GM19324 (cell line): ENCODE data around the gene LAMB4.

Experiments used
- ATAC-seq: cut with Tn5 transposase; IDR thresholded peaks from one replicate; pipeline ENCODE4 v1.9.1; 2021; ENCODE audit warnings: mild to moderate bottlenecking, moderate library complexity; ENCODE audit not compliant: unreplicated experiment, low FRiP score

The LAMB4 gene

GRCh38 chr7:108142675-108143259, 12.6 kb upstream of the LAMB4 start:
- no peak for ATAC-seq

GRCh38 chr7:108142180-108142579, 12.0 kb upstream of the LAMB4 start:
- ATAC-seq: no peak

GRCh38 chr7:108140671-108141070, 10.5 kb upstream of the LAMB4 start:
- no peak for ATAC-seq

DNA sequence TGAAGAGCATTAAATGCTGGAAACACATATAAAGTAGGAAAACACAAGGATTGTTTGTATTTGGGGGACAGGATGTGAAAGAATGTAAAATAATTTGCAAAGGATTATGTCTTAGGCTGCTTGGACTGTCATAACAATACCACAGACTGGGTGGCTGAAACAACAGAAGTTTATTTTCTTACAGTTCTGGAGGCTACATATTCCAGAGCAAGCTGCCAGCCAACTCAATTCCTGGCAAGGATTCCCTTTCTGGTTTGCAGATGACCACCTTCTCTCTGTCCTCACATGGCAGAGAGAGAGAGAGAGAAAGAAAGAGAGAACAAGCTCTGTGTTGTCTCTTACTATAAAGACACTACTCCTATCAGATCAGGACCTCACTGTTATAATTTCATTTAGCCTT, 8.8 kb upstream of the LAMB4 start:
- ATAC-seq: no peak

GRCh38 chr7:108137993-108138392, 7.8 kb upstream of the LAMB4 start:
- no peak for ATAC-seq

DNA sequence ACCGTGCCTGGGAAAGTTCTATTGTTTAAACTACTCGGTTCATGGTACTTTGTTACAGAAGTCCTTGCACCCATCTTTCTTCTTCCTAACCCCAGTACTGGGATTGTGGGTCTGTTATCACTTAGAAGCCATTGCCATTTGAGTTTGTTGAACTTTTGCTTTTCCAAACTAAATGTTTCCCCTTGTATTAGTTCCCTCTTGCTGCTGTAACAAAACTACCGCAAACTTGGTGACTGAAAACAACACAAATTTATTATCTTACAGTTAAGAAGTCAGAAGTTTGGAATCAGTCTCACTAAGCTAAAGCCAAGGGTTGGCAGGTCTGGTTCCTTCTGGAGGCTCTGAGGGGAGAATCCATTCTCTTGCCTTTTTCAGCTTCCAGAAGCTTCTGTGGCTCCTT, 6.9 kb upstream of the LAMB4 start:
- ATAC-seq: no peak

DNA sequence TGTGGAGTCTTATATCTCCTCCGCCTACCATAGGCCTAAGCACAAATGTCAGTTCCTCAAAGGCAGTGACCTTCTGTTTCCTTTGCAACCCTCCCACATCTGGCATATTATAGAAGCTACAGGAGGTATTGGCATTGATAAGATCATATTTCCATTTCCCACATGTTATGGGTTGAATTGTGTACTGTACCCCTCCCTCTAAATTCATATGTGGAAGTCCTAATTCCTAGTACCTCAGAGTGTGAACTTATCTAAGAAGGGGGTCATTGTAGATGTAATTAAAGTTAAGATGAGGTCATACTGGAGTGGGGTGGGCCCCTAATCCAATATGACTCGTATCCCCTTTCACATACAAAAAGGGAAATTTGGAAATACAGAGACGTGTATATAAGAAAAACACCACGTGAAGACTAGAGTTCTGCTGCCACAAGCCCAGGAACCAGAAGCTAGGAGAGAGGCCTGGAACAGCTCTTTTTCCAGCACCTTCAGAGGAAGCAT, 6.1 kb upstream of the LAMB4 start:
- ATAC-seq: peak; percentile 35

GRCh38 chr7:108135446-108136190, 5.5 kb upstream of the LAMB4 start:
- ATAC-seq: peak; percentile 95

GRCh38 chr7:108134486-108134885, 4.3 kb upstream of the LAMB4 start:
- ATAC-seq: no peak

DNA sequence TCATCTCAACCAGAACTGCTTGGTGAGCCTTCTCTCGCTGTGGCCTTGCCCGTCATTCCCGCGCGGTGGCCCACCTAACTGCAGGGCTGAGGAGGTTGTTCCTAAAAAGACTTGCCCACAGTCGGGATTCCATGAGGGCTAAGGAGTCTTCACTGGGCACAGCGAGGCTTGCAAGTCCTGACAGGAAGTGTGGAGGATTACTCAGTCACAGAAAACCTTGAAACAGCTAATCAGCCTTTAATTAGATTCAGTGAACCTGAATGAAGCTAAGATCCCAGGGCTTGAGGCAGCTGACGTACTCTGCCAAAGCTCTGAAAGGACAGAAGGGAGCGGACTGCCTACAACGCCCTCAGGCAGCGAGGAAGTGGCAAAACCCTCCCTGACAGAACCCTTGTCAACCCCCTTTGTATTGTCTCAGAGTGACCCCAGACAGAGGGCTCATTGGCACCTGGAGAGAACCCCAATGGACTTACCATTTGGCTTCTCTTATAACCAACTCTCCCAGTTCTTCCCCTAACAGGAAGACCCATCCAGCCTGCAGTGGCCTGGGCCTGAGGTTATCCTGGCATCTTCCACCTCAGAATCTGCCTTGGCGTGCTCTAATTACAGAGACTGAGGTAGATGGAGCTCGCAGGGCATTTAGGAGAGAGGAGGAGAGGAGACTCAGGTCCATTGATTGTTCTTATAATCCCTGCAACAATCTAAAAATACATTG, 2.5 kb upstream of the LAMB4 start:
- ATAC-seq: no peak

DNA sequence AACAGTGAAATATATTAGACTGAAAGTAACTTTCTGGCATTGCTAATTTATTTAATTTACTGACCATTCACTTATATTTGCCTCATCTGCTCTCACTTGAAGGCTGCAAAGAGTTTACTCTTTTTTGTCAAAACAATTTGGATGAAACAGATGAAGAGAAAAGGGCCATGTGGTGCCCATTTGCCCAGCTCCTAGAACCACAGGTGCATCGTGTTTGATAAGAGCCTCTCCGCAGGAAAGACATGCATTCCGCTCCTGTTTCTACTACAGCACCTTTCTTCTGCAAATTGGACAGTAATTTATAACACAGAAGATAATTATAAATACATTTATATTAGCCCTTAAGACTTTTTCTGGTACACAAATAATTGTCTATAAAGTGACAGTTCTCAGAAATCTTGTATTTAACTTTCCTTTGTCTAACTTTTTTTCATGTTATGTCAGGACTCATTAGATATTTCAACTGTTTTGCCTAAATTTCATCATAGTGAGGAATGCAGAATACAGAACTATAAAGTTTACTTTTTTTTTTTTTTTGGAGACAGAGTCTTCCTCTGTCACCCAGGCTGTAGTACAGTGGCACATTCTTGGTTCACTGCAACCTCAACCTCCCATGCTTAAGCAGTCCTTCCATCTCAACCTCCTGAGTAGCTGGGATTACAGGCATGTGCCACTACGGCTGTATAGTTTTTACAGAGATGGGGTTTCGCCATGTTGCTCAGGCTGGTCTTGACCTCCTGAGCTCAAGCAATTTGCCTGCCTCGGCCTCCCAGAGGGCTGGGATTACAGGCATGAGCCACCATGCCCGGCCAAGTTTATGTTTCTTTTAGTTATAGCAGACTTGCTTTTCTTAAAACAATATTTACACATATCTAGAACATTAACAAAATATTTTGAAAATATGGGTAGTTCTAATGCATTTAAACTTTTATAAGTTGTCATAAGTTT, 869 bp downstream of the LAMB4 start:
- no peak for ATAC-seq

GRCh38 chr7:108128514-108128913, 1.6 kb downstream of the LAMB4 start:
- no peak for ATAC-seq

DNA sequence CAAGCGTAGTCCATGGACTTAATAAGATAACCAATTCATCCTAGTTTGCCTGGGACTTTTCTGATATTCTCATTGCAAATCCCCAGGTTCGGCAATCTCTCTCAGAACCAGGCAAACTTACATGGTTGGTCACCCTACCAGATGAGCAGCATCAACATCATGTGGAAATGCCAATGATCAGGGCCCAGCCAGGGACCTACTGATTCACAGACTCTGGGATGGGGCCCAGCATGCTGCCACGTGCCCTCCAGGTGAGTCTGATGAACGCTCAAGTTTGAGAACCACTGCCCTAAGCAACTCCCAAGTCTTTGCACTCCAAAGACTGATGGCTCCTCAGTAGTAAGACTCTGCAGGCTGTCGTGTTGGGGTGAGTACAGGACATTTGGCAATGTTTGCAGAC, 2.7 kb downstream of the LAMB4 start:
- no peak for ATAC-seq

DNA sequence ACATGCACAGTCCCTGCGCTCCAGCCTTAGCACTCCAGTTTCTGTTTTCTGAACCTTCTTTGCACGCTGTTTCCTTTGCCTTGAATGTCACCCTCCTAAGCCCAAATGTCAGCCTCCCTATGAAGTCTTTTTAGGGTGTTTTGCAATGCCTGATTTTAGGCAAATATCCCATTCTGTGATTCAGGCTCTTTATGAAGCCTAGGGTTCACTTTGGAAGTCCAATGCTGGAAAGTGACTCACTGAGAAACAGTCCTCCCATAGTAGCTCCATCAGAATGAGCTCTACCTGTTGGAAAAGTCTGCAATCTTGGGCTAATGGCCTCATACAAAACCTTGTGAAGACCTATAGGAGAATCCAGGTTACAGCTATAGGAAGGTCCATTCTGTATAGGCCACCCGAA, 5.3 kb downstream of the LAMB4 start:
- ATAC-seq: no peak

GRCh38 chr7:108122181-108122580, 8.0 kb downstream of the LAMB4 start:
- no peak for ATAC-seq

GRCh38 chr7:108120933-108121332, 9.2 kb downstream of the LAMB4 start:
- ATAC-seq: no peak

DNA sequence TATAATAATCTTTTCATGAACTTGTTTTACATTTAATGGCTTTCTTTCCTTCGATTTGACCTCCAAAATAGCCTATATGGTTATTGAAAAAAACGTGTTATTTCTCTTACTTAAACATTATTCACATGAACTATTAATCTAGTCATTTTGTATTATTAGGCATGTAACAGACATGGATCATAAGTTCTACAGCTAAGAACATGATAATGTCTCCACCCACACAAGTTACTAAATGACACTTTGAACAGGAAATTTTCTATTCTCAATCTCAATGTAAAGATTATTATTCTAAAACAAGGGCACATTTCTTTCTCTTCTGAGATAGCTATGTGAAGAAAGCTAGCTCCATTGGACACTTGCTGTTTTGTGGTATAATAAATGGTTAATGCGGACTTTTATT, 10.0 kb downstream of the LAMB4 start:
- ATAC-seq: no peak

- no peak for ATAC-seq
Measured at GRCh38 chr7:108118959-108119358, 11.2 kb downstream of the LAMB4 start.

DNA sequence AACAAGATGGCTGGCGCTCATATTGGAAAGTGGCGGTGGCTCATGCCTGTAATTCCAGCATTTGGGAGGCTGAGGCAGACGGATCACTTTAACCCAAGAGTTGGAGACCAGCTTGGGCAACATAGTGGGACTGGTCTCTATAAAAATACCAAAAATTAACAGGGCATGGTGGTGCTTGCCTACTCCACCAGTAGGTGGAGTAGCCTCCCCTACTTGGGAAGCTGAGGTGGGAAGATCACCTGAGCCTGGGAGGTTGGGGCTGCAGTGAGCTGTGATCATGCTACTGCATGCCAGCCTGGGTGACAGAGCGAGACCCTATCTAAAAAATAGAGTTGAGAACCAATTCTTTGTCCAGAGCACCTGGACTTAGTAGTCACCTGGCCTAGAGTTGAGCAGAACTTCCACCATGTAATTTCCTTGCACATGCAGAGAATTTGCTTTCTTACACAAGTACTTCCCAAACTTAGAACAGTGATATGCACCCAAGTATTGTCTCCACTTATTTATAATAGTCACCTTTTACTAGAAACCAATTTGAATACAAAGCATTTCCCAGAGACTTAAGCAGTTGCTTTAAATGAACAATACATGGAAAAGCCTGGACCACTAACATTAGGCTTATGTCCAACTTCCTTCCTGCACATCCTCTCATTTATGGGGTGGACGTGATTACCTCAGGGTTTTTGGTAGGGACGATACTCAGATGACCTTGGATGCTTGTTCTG, 15.9 kb downstream of the LAMB4 start:
- peak; percentile 77 for ATAC-seq

- no peak for ATAC-seq
Measured at GRCh38 chr7:108112683-108113082, 17.5 kb downstream of the LAMB4 start.
